Fibroblast of lung (primary cell): ENCODE data around the gene TPI1. TPM values are rescaled to one million over a fixed set of nuclear protein-coding genes. Genes with fewer than 3 reads are reported as not detected.
A peak's percentile ranks its signal among the peaks of the same experiment; 100 is the strongest.

Source experiments
- DNase-seq, 2 donors: peaks; one replicate each; pipeline versions ENCODE4 v3.0.0 to v3.0.0-alpha.2; 2010; ENCODE audit warnings: low read depth in 2 of 2
- H2AFZ ChIP-seq: 2 replicates; pipeline ENCODE4 v1.5.1; 2012; ENCODE audit warnings: low read length, control low read depth, inconsistent platforms
- H3K27ac ChIP-seq: 2 replicates; pipeline ENCODE4 v1.5.1; 2011; ENCODE audit warnings: low read length, control low read depth; ENCODE audit not compliant: insufficient read depth
- H3K27me3 ChIP-seq: 2 replicates; pipeline ENCODE4 v1.5.1; 2011; ENCODE audit warnings: mild to moderate bottlenecking, low read length; ENCODE audit not compliant: control insufficient read depth, insufficient read depth
- H3K36me3 ChIP-seq: 2 replicates; pipeline ENCODE4 v1.5.1; 2011; ENCODE audit warnings: low read length; ENCODE audit not compliant: control insufficient read depth, insufficient read depth
- H3K4me1 ChIP-seq: 2 replicates; pipeline ENCODE4 v1.5.1; 2011; ENCODE audit warnings: low read length; ENCODE audit not compliant: control insufficient read depth, insufficient read depth; ENCODE audit errors: extremely low read depth
- H3K4me2 ChIP-seq: 2 replicates; pipeline ENCODE4 v1.5.1; 2011; ENCODE audit warnings: low read length, control low read depth; ENCODE audit not compliant: insufficient read depth; ENCODE audit errors: extremely low read depth
- H3K4me3 ChIP-seq, 4 experiments: fragments of 200-600 bp in 1 of 4; sonication (generic) in 1 of 4; replicated peaks in 1 of 4; 2 replicates each; pipeline ENCODE4 v1.5.1; 2011 to 2016; ENCODE audit warnings: low read length in 4 of 4, low read depth in 3 of 4, mild to moderate bottlenecking in 3 of 4, control low read depth in 2 of 4, inconsistent platforms in 1 of 4, mixed read lengths in 1 of 4; ENCODE audit not compliant: insufficient read depth in 1 of 4; ENCODE audit errors: control extremely low read depth in 1 of 4
- H3K79me2 ChIP-seq: 2 replicates; pipeline ENCODE4 v1.5.1; 2012; ENCODE audit warnings: mild to moderate bottlenecking, low read length, inconsistent platforms; ENCODE audit not compliant: control insufficient read depth, insufficient read depth
- H3K9ac ChIP-seq: 2 replicates; pipeline ENCODE4 v1.5.1; 2011; ENCODE audit warnings: mild to moderate bottlenecking, low read length, control low read depth; ENCODE audit not compliant: insufficient read depth
- H3K9me3 ChIP-seq: 2 replicates; pipeline ENCODE4 v1.5.1; 2012; ENCODE audit warnings: low read depth, low read length; ENCODE audit not compliant: control insufficient read depth, insufficient read depth
- H4K20me1 ChIP-seq: 2 replicates; pipeline ENCODE4 v1.5.1; 2011; ENCODE audit warnings: low read length; ENCODE audit not compliant: control insufficient read depth, insufficient read depth; ENCODE audit errors: extremely low read depth
- CTCF ChIP-seq, 2 donors: IDR thresholded peaks in 1 of 2; conservative IDR thresholded peaks in 1 of 2; 1 replicate in 1 of 2; 2 replicates in 1 of 2; pipeline ENCODE4 v1.5.1; 2011 to 2012; ENCODE audit warnings: low read length in 2 of 2, control low read depth in 1 of 2, inconsistent platforms in 1 of 2, low read depth in 1 of 2, mild to moderate bottlenecking in 1 of 2
- EZH2 ChIP-seq: IDR thresholded peaks from 2 replicates; pipeline ENCODE4 v1.5.1; 2012; ENCODE audit warnings: low read length, control low read depth, mild to moderate bottlenecking; ENCODE audit errors: missing control alignments
- polyA plus RNA-seq, 2 donors: library from polyadenylated mRNA; depleted of rRNA in 1 of 2; stranded (reverse) in 1 of 2; unstranded in 1 of 2; fragments of >200 nt; gene quantifications; 2 replicates each; pipeline ENCODE4 v1.2.1, GENCODE V29; 2011 to 2012; ENCODE audit warnings: missing spikeins in 1 of 2
- total RNA-seq: library from RNA; depleted of rRNA; stranded (reverse); fragments of >200 nt; gene quantifications from 2 replicates; pipeline ENCODE4 v1.2.1, GENCODE V29; 2014

TPI1 gene
- total and polyA plus RNA-seq, 2 donors (not counting 1 experiment from before 2014, with no cell fraction given), result 934 to 1,654 TPM

GRCh38 chr12:6899837-6900519, 32.6 kb downstream of the TPI1 start:
- Histone ChIP-seq H3K27ac (no peak overlapping the region), H2AFZ (no peak overlapping the region), H3K4me2 (no peak overlapping the region), H4K20me1 (no peaks in the 10 kb centered on the region), H3K4me1 (no peaks in the 10 kb centered on the region), H3K9me3 (no peaks in the 10 kb centered on the region), H3K9ac (no peak overlapping the region), H3K27me3 (no peaks in the 10 kb centered on the region), H3K4me3 (no peak overlapping the region), H3K79me2 (no peaks in the 10 kb centered on the region), H3K36me3 (no peaks in the 10 kb centered on the region)
- TF ChIP-seq CTCF (conservative IDR thresholded peaks at IDR 0.05 in 1 of 2, IDR thresholded peaks at IDR 0.05 in 1 of 2; ENCODE audit: low read depth in 1 of 2, low read length in 2 of 2) (no peak), EZH2 (no peak)
- DNase-seq, result peak; percentile 61 to 81

GRCh38 chr12:6902448-6902847, 35.1 kb downstream of the TPI1 start:
- no peak for DNase-seq
- Histone ChIP-seq H3K4me2 (no peak overlapping the region), H3K9ac (no peak overlapping the region), H3K9me3 (no peaks in the 10 kb centered on the region), H3K4me3 (no peak overlapping the region), H3K79me2 (no peaks in the 10 kb centered on the region), H2AFZ (no peak overlapping the region), H3K36me3 (no peaks in the 10 kb centered on the region), H4K20me1 (no peaks in the 10 kb centered on the region), H3K4me1 (peaks cover 2% of the 10 kb centered on the region), H3K27ac (no peak overlapping the region), H3K27me3 (no peaks in the 10 kb centered on the region)
- TF ChIP-seq CTCF (conservative IDR thresholded peaks at IDR 0.05 in 1 of 2, IDR thresholded peaks at IDR 0.05 in 1 of 2; ENCODE audit: low read depth in 1 of 2, low read length in 2 of 2) (no peak), EZH2 (no peak)

- Histone ChIP-seq H3K4me1 (peaks cover 2% of the 10 kb centered on the region), H3K4me2 (no peak overlapping the region), H3K4me3 (no peak overlapping the region), H3K27ac (no peak overlapping the region), H3K9ac (no peak overlapping the region), H2AFZ (no peak overlapping the region), H3K36me3 (no peaks in the 10 kb centered on the region), H3K79me2 (no peaks in the 10 kb centered on the region), H4K20me1 (no peaks in the 10 kb centered on the region), H3K27me3 (no peaks in the 10 kb centered on the region), H3K9me3 (no peaks in the 10 kb centered on the region)
- TF ChIP-seq EZH2 (no peak), CTCF (conservative IDR thresholded peaks at IDR 0.05 in 1 of 2, IDR thresholded peaks at IDR 0.05 in 1 of 2; ENCODE audit: low read depth in 1 of 2, low read length in 2 of 2) (no peak)
- no peak for DNase-seq
These were observed 36.4 kb downstream of the TPI1 start for GRCh38 chr12:6903722-6904121.
